K562 (cell line): Measurements from ENCODE around the gene ZBTB9. TPM values are rescaled to one million over a fixed set of nuclear protein-coding genes. Genes with fewer than 3 reads are reported as not detected.
A peak's percentile ranks its signal among the peaks of the same experiment; 100 is the strongest.

Experiments used
- C11orf30 ChIP-seq: fragments of 450-650 bp; IDR thresholded peaks from 2 replicates; pipeline ENCODE4 v1.6.1; 2016; ENCODE audit warnings: low read depth, mild to moderate bottlenecking
- CBFA2T3 ChIP-seq: fragments of 450-650 bp; IDR thresholded peaks from 2 replicates; pipeline ENCODE4 v1.6.1; 2017
- CBX2 ChIP-seq: fragments of 200-600 bp; sonication (generic); IDR thresholded peaks from one replicate; pipeline ENCODE4 v1.6.1; 2012; ENCODE audit warnings: mild to moderate bottlenecking, low read length, inconsistent platforms; ENCODE audit not compliant: insufficient read depth, poor library complexity, severe bottlenecking
- CHD1 ChIP-seq: fragments of 200-600 bp; sonication (generic); IDR thresholded peaks from one replicate; pipeline ENCODE4 v1.6.1; 2012; ENCODE audit warnings: mild to moderate bottlenecking, moderate library complexity, low read length, inconsistent platforms
- E2F6 ChIP-seq, 2 experiments: IDR thresholded peaks; 2 replicates each; pipeline ENCODE4 v1.6.1; 2011; ENCODE audit warnings: borderline replicate concordance in 1 of 2, control low read depth in 1 of 2, low read depth in 1 of 2, low read length in 1 of 2, mild to moderate bottlenecking in 1 of 2, mixed read lengths in 1 of 2, moderate library complexity in 1 of 2; ENCODE audit not compliant: insufficient read depth in 1 of 2, insufficient read length in 1 of 2, poor library complexity in 1 of 2, severe bottlenecking in 1 of 2; ENCODE audit errors: extremely low read depth in 1 of 2
- ELF4 ChIP-seq: fragments of 450-650 bp; formaldehyde crosslinking; IDR thresholded peaks from 2 replicates; pipeline ENCODE4 v1.4.0; 2022; ENCODE audit warnings: missing genetic modification characterization
- L3MBTL2 ChIP-seq: fragments of 450-650 bp; IDR thresholded peaks from 2 replicates; pipeline ENCODE4 v1.6.1; 2016; ENCODE audit warnings: mild to moderate bottlenecking, moderate library complexity
- MITF ChIP-seq: IDR thresholded peaks from 2 replicates; pipeline ENCODE4 v1.6.1; 2014; ENCODE audit warnings: antibody characterized with exemption
- MYC ChIP-seq, 2 experiments: fragments of 250-450 bp in 1 of 2; sonication (Bioruptor Pico) in 1 of 2; IDR thresholded peaks; 2 replicates each; pipeline versions ENCODE4 v1.5.1 to v1.6.1; 2012 to 2021; ENCODE audit warnings: low read depth in 2 of 2, borderline replicate concordance in 1 of 2, improper control_type of control experiment in 1 of 2, low read length in 1 of 2, mild to moderate bottlenecking in 1 of 2, moderate library complexity in 1 of 2
- PHF21A ChIP-seq: fragments of 450-650 bp; IDR thresholded peaks from 2 replicates; pipeline ENCODE4 v1.6.1; 2017; ENCODE audit warnings: low read depth, borderline replicate concordance
- TRIM24 ChIP-seq, 2 experiments: fragments of 450-650 bp; IDR thresholded peaks; 2 replicates each; pipeline ENCODE4 v1.6.1; 2016
- TRIM28 ChIP-seq: fragments of 450-650 bp; IDR thresholded peaks from 2 replicates; pipeline ENCODE4 v1.6.1; 2017
- ZNF316 ChIP-seq: fragments of 450-650 bp; IDR thresholded peaks from 2 replicates; pipeline ENCODE4 v1.6.1; 2016
- ZNF384 ChIP-seq: IDR thresholded peaks from 2 replicates; pipeline ENCODE4 v1.6.1; 2012; ENCODE audit warnings: low read depth, low read length, improper control_type of control experiment
- ZNF592 ChIP-seq: fragments of 450-650 bp; IDR thresholded peaks from 2 replicates; pipeline ENCODE4 v1.6.1; 2017; ENCODE audit warnings: antibody characterized with exemption, mild to moderate bottlenecking
- ZZZ3 ChIP-seq: fragments of 450-650 bp; IDR thresholded peaks from 2 replicates; pipeline ENCODE4 v1.6.1; 2016; ENCODE audit warnings: antibody characterized with exemption, mild to moderate bottlenecking, moderate library complexity
- polyA plus RNA-seq, 8 experiments: library from polyadenylated mRNA; depleted of rRNA in 4 of 8; stranded (reverse) in 5 of 8; unstranded in 3 of 8; fragments of >200 nt; fragmentation: Nextera tagmentation in 2 of 8; fragmentation: Illumina TruSeq in 1 of 8; extraction: Ambion mirVana in 2 of 8; extraction: Trizol in 1 of 8; gene quantifications; 2 replicates each; pipeline versions ENCODE4 v1.2.1 to v1.2.3, GENCODE V29; 2011 to 2014; ENCODE audit warnings: inconsistent platforms in 1 of 8, missing spikeins in 1 of 8
- total RNA-seq, 7 experiments: library from RNA; depleted of rRNA in 6 of 7; stranded (reverse); fragments of >200 nt in 6 of 7; fragmentation: Illumina TruSeq in 2 of 7; extraction: Trizol in 2 of 7; gene quantifications; 2 replicates each; pipeline versions ENCODE4 v1.2.1 to v1.2.3, GENCODE V29; 2011 to 2021; ENCODE audit warnings: low replicate concordance in 1 of 7

Gene ZBTB9
- total and polyA plus RNA-seq, 9 of the 15 experiments (the other 6 are each of a cell fraction or from before 2014, with no cell fraction given), result 1.9 to 19.5 (median 10.4) TPM

- TF ChIP-seq E2F6 (IDR thresholded peaks at IDR 0.05; ENCODE audit: borderline replicate concordance in 1 of 2, extremely low read depth in 1 of 2, insufficient read depth in 1 of 2, insufficient read length in 1 of 2, low read depth in 1 of 2, low read length in 1 of 2, poor library complexity in 1 of 2, severe bottlenecking in 1 of 2) (peak in 1 of 2 experiments; percentile 50), ZNF384 (0 out of 2 replicates have a peak, but pooled peaks have one; percentile 13), ELF4 (CRISPR knock-in tag) (no peak), MITF (no peak), ZNF592 (0 out of 2 replicates have a peak, but pooled peaks have one; percentile 37), MYC (IDR thresholded peaks at IDR 0.05; ENCODE audit: low read depth, low read length) (0 out of 2 replicates have a peak, but pooled peaks have one; percentile 41), MYC (CRISPR knock-in tag; IDR thresholded peaks at IDR 0.05; ENCODE audit: borderline replicate concordance, low read depth) (no peak), CHD1 (no peak), PHF21A (0 out of 2 replicates have a peak, but pooled peaks have one; percentile 37), L3MBTL2 (0 out of 2 replicates have a peak, but pooled peaks have one; percentile 12), TRIM28 (0 out of 2 replicates have a peak, but pooled peaks have one; percentile 16), TRIM24 (IDR thresholded peaks at IDR 0.05) (peak in 1 of 2 experiments; percentile 31; a peak in 1 of 4 replicates), CBX2 (no peak), ZNF316 (peak; percentile 84), ZZZ3 (no peak), CBFA2T3 (peak; percentile 38), C11orf30 (peak; percentile 32; the same call in 1 of the 2 replicates)
These were observed 15.3 kb upstream of the ZBTB9 start (continued) for GRCh38 chr6:33438978-33439594.
